HG03432 (cell line): ENCODE results near the gene CIC.

ENCODE experiments used
- ATAC-seq: cut with Tn5 transposase; IDR thresholded peaks from one replicate; pipeline ENCODE4 v1.9.1; 2021; ENCODE audit warnings: mild to moderate bottlenecking, moderate library complexity; ENCODE audit not compliant: unreplicated experiment

CIC gene

DNA sequence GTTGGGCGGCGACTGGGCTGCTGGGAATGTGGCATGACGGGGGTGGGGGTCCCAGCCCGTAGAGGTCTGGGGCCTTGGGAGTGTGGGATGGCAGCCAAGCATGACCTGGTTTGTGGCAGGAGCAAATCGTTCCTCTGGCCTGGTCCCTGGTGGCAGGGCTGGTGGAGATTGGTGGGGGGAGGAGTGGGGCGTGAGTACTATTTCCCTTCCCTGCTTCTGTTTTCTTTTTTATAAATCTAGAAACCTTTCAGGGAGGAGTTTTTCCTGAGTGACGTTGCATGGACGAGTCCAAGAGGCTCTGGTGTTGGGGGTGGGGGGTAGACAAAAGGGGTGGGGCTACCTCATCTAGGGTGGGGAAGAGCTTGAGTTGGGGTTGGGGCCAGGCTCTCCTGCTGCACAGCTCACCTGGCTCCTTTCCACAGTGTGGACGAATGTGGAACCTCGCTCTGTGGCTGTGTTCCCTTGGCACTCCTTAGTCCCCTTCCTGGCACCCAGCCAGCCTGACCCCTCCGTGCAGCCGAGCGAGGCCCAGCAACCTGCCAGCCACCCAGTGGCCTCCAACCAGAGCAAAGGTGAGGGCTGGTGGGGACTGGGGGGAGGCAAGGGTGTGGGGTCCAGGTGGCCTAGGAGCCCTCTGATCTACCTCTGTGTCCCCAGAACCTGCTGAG is 17.4 kb downstream of the CIC start:
- ATAC-seq = no peak

- no peak for ATAC-seq
Measured at GRCh38 chr19:42287017-42287826, 18.2 kb downstream of the CIC start.

GRCh38 chr19:42287827-42288107 is 18.7 kb downstream of the CIC start:
- ATAC-seq = no peak

- no peak for ATAC-seq
Measured at GRCh38 chr19:42288387-42288786, 19.3 kb downstream of the CIC start.

- ATAC-seq = no peak
Measured at GRCh38 chr19:42288881-42289555, 20.0 kb downstream of the CIC start.

- ATAC-seq = no peak
Measured at GRCh38 chr19:42289556-42290041, 20.5 kb downstream of the CIC start.

- ATAC-seq = no peak
Measured at GRCh38 chr19:42290136-42290522, 21.1 kb downstream of the CIC start.

DNA sequence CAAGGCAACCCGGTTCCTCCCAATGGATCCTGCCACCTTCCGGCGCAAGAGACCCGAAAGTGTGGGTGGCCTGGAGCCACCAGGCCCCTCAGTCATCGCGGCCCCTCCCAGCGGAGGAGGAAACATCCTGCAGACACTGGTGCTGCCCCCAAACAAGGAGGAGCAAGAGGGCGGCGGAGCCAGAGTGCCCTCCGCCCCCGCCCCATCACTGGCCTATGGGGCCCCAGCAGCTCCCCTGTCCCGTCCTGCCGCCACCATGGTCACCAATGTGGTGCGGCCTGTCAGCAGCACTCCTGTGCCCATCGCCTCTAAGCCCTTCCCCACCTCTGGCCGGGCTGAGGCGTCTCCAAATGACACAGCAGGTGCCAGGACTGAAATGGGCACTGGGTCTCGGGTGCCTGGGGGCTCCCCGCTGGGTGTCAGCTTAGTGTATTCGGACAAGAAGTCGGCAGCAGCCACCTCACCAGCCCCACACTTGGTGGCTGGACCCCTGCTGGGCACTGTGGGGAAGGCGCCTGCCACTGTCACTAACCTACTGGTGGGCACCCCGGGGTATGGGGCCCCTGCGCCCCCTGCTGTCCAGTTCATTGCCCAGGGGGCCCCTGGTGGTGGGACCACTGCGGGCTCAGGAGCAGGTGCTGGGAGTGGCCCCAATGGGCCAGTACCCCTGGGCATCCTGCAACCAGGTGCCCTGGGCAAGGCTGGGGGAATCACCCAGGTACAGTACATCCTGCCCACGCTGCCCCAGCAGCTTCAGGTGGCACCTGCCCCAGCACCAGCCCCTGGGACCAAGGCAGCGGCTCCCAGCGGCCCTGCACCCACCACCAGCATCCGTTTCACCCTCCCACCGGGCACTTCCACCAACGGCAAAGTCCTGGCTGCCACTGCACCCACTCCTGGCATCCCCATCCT is 21.7 kb downstream of the CIC start:
- ATAC-seq = no peak

- no peak for ATAC-seq
Measured at GRCh38 chr19:42291435-42291810, 22.4 kb downstream of the CIC start.

DNA sequence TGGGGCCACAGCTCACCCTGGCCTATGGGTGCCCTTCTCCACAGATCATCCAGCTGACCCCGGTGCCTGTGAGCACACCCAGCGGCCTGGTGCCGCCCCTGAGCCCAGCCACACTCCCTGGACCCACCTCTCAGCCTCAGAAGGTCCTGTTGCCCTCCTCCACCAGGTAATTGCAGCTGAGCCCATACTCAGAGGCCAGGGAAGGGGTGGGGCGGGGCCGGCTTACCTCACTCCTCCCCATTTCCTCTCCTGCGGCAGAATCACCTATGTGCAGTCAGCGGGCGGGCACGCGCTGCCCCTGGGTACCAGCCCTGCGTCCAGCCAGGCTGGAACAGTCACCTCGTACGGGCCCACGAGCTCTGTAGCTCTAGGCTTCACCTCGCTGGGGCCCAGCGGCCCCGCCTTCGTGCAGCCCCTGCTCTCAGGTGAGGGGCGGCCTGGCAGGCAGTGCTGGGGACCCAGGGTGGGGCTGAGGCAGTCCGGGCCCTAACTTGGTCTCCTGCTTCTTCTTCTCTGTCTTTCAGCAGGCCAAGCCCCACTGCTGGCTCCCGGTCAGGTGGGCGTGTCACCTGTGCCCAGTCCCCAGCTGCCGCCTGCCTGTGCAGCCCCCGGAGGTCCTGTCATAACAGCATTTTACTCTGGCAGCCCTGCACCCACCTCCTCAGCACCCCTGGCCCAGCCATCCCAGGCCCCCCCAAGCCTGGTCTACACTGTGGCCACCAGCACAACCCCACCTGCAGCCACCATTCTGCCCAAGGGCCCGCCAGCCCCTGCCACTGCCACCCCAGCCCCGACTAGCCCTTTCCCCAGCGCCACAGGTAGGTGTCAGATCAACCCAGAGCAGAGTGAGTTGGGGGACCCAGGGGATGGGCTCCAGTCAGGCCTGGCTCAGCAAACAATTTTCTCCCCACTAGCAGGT is 23.2 kb downstream of the CIC start:
- no peak for ATAC-seq

- no peak for ATAC-seq
Measured at GRCh38 chr19:42292963-42293362, 23.9 kb downstream of the CIC start.

GRCh38 chr19:42293540-42293939 is 24.5 kb downstream of the CIC start:
- no peak for ATAC-seq

DNA sequence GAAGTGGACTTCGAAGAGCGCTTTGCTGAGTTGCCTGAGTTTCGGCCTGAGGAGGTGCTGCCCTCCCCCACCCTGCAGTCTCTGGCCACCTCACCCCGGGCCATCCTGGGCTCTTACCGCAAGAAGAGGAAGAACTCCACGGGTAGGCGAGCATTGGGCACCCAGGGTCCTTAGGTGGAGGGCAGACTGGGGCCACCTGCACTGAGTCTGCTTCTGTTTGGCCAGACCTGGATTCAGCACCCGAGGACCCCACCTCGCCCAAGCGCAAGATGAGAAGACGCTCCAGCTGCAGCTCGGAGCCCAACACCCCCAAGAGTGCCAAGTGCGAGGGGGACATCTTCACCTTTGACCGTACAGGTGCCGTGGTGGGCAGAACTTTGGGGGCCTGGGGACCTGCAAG is 24.9 kb downstream of the CIC start:
- ATAC-seq = no peak

GRCh38 chr19:42294471-42295137 is 25.6 kb downstream of the CIC start:
- no peak for ATAC-seq

DNA sequence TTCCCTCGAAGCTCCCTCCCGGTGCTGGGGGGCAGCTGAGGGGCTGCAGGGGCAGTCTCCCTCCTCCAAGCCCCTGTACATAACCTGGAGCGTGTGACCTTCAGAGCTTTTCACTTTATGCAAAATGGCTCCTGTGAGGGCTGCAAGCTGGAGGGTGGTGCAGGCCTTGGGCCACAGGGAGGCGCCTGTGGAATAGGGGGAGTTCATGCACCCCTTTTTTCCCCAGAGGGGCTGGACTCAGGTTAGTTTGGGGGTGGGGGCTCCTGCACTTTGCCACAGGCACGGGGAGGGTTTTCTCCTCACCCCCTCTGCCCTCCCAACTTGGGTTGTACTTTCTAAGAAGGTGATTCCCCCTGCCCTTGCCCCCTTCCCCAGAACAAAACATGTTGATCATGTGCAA is 26.3 kb downstream of the CIC start:
- ATAC-seq = no peak

- no peak for ATAC-seq
Measured at GRCh38 chr19:42295831-42296525, 26.9 kb downstream of the CIC start.

DNA sequence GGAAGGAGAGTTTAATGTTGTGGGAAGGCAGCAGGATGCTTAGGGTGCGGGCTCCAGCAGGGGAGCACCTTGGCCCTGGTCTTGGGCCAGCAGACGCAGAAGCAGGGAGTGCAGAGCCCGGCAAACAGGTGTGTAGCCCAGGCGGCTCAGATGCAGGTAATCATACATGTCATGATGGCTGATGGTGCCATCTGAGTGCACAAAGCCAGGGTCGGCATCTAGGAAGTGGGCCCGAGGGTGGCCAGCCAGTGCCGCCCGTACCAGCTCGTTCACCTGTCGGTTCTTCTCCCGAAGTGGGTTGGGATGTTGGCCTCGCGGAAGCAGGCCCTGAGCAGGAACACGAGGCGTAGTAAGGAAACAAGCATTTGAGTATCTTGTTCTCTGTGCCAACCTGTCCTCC is 28.0 kb downstream of the CIC start:
- ATAC-seq = no peak

DNA sequence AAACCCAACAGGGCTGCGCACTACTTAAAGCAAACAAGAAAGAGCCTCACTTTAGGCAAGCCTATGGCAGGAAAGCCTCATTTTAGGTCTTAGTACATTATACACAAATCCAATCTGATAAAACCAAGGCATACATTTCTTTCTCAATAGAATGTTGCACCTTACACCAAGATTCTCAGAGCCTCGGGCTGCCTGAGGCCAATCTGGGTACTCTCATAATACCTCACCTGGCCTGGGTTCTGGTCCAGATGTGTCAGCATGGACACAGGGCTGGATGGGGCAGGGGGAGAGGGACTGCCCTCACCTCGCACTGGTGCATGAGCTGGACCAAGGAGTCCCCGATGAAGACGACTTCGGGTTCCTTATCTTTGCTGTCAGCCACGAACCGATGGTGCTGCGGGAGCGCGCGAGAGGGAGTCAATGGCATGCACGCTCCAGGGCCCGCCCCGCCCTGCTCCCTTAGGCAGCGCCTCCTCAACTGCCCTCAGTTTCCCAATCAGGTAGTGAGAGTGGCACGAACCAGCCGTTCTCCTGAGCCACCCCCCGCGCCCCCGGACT is 32.7 kb downstream of the CIC start, which contains the start of gene PRR19:
Gene PRR19 (plus strand): TSS at position 487 of the 558 bp plus-strand sequence. CDS start 7,453 bp downstream, outside the sequence.
- no peak for ATAC-seq
